Medulla oblongata (tissue), 1 donor: ENCODE results near the gene SKIC8.

Source experiments
- DNase-seq: peaks from one replicate; pipeline ENCODE4 v3.0.0-alpha.2; 2015; ENCODE audit errors: extremely low spot score

SKIC8 gene

DNA sequence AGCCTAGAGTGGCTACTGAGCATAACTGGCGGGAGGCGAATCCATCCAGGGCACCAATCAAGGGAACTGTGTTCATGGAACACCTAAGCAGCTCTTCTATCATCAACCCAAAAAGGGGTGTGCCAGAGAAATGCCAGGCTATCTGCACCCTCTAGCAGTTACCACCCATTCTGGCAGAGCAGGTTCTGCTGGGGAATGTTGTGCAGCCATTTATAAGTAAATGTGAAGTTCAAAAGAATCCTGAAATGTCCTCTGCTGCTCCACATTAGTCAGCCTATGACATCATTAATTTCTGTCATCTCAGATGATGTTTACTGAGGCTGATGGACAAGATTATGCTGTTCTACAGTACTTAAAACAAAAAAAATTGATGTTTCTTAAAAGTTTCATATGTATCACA lies 7.7 kb downstream of the SKIC8 start:
- no peak for DNase-seq

DNA sequence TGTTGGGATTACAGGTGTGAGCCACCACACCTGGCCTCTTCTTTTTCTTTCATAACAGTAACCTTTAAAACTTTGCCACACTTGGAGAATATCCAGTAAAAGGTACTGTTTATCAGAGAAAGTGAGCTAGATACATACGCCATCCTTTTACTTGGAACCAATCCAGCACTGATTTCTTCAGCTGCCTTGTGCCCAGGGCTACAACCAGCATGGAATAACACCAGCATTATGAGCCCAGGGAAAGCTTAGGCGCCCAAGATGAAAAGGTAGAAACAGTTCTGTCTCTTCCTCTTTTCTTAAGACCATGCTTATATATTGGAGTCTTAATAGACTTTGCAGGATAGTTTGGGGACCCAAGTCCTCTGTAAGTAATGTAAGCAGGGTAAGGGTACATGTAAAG lies 8.4 kb downstream of the SKIC8 start:
- DNase-seq: no peak

DNA sequence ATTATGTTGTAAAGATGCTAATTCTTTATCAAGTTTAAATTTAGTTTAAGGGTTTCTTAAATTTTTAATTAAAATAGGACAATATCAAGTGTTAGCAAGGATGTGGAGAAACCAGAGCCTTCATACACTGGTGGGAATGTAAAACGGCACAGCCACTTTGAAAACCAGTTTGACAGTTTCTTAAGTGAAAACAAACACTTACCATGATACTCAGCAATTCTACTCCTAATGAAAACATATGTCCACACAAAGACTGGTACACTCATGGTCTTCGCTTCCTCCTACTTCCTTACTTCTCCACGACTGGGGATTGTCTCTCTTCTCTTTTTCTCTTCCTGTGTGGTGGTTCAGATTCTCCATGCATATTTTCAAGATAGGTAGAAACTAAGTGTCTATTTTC lies 9.2 kb downstream of the SKIC8 start:
- DNase-seq: no peak

DNA sequence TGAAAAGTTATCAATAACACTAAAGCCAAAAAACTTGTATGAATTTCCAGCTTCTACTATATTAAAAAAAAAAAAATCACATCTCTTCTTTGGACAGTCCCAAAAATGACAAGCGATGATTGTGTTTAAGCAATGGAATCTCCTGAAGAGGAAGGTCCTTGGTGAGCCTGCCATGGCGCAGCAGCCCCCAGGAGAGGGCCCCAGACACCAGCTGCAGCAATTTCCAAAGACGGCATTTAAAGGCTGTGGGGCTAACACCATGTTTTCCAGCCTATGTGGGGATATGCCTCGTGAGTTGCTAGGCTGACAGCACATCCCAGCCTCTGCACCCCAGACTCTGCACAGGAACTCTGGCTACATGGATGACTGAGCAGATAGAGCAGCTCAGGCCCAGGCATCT lies 14.7 kb downstream of the SKIC8 start:
- DNase-seq: no peak

GRCh38 chr15:78282324-78282723 lies 17.1 kb downstream of the SKIC8 start:
- no peak for DNase-seq

- DNase-seq: no peak
Measured at GRCh38 chr15:78280319-78281072, 18.9 kb downstream of the SKIC8 start.

DNA sequence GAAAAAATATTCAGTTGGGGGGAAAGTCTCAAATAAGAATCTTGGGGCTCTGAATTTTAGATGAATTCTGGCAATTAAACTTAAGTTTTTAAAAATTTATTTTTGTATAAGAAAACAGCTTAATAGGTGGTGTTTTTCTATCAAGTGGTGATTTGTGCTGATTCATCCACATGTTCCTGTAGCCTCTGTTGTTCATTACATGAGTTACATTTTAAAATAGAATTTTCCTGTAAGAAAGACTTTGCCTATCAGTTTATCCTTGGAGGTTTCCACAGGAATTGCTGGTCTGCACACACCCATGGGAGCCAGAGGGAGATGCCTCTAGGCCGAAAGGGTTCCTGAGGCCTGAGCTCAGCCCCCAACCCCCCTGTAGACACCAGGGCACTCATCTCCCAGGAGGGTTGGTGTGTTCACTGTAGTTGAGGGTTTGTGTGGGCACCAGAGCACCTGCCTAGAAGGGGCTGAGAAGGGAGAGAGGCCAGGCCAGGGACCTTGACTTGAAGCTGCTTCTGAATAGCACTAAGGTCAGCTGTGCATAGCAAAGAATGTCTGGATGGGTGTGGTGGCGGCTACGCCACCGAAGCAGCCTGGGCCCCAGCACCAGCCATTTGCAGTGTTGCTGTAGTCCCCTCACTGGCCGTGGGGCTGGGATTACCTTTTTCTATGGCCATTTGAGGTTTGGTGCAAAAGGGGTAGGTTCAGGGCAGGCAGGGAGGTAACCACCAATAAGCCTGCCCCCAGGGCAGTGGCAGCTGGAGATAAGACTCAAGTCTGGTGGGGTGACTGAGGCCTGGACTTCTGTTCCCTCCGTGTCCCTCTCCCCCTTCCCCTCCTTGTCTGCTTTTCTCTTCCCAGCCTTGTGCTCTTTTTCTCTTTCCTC lies 23.1 kb downstream of the SKIC8 start:
- no peak for DNase-seq

DNA sequence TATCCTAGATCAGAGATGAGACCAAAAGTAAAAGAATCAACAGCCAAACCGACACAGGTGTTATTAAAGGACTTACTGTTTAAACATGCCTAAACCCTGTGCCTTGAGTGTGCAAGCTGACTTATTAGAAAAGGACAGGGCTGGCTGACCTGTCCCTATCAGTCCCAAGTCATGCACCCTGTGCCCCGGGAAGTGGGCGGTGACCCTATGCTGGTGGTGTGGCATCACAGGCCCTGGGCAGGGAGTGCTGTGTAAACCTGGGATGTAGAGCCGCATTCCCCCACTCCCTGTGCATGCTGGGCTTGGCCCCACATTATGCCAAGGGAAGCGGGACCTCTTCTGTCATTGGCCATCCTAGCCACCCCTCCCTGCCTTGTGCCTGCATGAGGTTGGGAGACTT lies 24.4 kb downstream of the SKIC8 start:
- DNase-seq: no peak

- no peak for DNase-seq
Measured at GRCh38 chr15:78272776-78273175, 26.6 kb downstream of the SKIC8 start.

- no peak for DNase-seq
Measured at GRCh38 chr15:78272316-78272715, 27.1 kb downstream of the SKIC8 start.

DNA sequence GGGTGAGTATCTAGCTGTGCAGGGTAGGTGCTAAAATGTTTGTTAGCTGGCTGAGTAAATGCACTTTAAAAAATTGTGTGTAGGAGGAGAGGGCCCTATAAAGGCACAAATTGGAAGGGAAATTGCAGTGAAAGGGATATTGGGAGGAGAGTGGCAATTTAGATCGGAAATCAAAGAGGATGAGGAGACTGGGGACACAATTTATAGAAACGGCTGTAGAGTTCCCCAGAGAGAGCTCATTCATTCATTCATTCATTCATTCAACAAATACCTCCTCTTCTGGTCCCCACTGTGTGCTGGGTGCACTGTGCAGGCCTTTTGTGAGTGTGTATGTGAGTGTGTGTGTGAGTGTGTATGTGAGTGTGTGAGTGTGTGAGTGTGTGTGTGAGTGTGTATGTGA lies 32.6 kb downstream of the SKIC8 start:
- DNase-seq: no peak

DNA sequence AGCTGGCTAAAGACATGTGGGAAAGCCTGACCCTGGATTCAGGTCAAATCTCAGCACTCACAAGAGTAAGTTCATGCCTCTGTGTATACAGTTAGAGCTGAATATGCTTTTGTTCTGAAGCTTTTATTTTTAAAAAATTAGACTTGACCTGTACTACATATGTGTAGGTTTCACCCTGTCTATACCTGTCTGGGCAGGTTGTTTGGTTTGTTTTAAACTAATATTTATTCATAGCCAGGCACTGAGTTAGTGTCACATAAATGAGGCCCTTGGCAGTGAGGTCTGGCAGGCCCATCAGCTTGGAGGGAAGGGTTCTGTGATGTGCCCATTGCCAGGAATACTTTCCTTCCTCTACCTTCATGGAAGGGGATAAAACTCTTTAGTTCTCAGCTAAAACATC lies 33.2 kb downstream of the SKIC8 start:
- no peak for DNase-seq

DNA sequence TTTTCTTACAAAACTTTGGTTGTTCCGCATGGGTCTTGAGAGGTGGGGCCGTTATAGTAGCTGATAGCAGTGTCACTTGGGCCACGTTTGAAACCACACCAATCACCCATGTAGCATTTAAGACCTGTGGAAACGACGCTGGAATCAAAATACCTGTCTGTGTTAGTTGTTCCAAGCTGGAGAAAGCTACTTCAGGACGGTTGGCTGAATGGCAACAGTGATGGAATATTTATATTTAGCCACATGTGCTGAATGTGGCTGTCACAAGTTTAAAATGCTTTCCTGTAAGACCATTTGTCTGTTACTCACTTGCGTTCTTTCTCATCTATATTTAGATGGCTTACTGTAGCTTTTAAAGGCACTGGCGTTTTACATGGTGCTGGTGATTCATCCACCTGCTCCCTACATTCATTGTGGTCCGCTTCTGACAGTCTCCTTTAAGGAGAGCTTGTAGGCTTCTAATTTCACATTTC lies 33.6 kb downstream of the SKIC8 start:
- no peak for DNase-seq

- DNase-seq: no peak
Measured at GRCh38 chr15:78265137-78265460, 34.3 kb downstream of the SKIC8 start.

GRCh38 chr15:78264304-78265136 lies 34.9 kb downstream of the SKIC8 start, which contains the start of gene DNAJA4:
TSS of gene DNAJA4 (plus strand) at chr15:78264562. CDS start at chr15:78264764, 202 bp downstream.
- DNase-seq: peak; percentile 56

DNA sequence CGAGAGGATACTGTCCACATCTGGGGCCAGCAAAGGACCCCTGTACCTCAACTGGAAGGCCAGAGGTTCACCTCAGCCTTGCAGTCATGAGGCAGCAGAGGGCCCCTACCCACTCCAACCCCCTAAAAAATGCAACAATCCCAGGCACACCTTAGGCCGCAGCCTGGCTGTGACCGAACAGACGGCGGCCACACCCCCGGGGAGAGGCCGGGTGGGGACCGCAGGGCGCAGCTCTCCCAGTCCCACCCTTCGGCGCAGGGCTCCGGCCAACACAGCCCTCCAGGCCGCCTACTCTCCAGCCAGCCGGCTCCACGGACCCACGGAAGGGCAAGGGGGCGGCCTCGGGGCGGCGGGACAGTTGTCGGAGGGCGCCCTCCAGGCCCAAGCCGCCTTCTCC lies 35.5 kb downstream of the SKIC8 start:
- DNase-seq: no peak

DNA sequence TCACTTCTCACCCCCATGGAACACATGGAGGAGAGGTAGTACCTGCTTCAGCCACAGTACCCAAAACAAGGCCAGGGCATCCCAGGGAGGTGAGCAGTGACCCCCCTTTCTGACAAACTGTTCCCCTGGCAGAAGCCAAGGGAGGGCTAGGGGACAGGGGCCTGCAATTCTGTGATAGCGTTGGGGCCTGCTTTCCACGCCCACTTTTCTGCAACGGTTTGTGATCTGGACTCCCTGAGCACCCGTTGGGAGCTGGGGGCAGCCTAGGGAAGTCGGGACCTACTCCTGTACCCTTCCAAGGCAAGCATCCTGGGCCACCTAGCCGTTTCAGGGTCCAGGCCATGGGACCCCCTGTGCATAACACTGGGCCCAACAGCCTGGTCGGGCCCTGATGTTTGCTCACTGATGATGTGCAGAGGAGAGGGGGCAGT lies 36.0 kb downstream of the SKIC8 start:
- no peak for DNase-seq

DNA sequence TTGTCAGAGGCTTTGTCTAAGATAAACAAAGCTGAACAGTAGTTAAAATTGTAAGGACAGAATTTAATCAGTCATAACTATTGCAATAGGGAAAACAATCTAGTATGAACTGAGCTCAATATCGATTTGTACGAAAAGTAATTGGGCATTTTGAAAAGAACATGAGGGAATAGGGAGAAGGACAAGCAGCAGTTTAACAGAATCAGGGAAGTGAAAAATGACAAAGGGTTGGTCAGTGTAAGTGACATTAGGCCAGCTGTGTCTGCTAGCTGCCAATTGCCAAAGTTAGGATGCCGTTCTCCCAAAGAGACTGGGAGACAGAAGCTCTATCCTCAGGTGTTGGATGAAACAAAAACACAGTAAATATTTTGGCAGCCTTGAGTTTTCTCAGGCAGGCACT lies 38.3 kb downstream of the SKIC8 start:
- peak; percentile 63 for DNase-seq

GRCh38 chr15:78260489-78260888 lies 38.9 kb downstream of the SKIC8 start:
- peak; percentile 69 for DNase-seq

- no peak for DNase-seq
Measured at GRCh38 chr15:78259232-78259631, 40.2 kb downstream of the SKIC8 start.

DNA sequence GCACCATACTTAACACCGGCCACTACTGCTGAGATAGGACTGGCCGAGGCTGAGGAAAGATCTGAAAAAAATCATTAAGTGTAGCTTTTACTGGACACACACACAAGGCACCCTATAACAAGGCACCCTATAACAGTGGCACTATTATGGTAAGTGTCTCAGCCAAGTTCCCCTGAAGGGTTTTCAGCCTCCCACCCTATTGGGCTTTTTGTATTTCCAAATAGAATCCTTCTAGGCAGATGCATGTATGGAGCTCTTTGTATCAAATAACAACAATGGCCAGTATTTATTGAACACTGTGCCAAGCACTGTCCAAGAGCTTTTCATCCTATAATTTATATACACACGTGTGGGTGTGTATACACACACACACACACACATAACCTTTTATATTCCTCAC lies 41.7 kb downstream of the SKIC8 start:
- DNase-seq: peak; percentile 83

DNA sequence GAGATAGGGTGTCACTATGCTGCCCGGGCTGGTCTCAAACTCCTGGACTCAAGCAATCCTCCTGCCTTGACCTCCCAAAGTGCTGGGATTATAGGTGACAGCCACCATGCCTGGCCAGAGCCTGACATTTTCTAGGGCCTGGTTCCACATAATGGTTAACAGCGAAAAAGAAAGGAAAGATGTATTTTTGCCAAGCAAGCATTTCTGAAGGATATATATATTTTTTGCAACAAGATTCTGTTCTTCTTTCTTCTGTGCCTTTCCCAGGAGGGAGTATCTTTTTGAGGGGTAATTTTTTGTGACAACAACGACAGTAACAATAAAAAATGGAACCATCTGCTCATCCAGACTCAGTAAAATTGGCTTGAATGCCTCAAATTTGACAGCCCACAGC lies 43.4 kb downstream of the SKIC8 start:
- DNase-seq: no peak
